SK-N-MC (cell line): ENCODE data around the gene AMER3.

Experiments used
- EZH2 ChIP-seq: fragments of 200-600 bp; sonication (generic); IDR thresholded peaks from one replicate; pipeline ENCODE4 v1.6.1; 2017; ENCODE audit warnings: antibody characterized with exemption
- POLR2AphosphoS5 ChIP-seq: IDR thresholded peaks from 2 replicates; pipeline ENCODE4 v1.6.1; 2012; ENCODE audit warnings: mild to moderate bottlenecking, low read depth, low read length, borderline replicate concordance

DNA sequence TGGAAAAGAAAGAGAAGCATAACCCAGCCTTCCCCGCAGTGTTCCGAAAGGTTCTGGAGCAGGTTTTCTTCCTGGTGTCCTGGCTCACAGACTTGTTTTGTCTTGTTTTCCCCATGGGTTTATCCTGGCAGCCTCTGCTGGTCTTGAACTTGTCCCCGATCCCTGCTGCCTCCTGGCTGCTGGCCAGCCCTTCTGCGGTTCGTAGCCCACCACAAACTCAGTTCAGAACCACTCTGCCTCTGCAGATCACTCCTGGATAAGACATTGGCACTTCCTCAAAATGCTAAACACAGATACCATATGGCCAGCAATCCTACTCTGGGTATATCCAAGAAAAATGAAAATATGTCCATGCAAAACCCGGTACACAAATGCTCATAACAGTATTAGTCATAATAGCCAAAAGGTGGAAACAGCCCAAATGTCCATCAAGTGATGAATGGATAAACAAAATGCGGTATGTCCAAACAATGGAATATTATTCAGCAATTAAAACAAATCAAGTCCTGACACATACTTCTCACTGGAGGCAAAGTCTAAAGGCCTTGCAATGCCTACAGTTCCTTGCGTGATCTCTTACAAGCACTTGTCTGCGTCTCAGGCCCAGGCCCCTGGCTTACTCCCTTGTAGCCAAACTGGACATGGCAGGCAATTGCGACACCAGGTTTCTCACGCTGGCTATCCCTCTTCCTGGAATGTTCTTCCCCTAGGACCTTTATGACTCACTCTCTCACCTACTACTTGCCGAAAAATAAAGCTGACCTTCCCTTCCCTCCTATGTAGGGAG, 53.3 kb downstream of the AMER3 start:
- TF ChIP-seq POLR2AphosphoS5 (no peak), EZH2 (no peak)
